Measurements from ENCODE around the gene STRN4.

- TF ChIP-seq SPI1 (IDR thresholded peaks at IDR 0.05; ENCODE audit: borderline replicate concordance, low read depth): no peak
- TF ChIP-seq, protein P1, sequence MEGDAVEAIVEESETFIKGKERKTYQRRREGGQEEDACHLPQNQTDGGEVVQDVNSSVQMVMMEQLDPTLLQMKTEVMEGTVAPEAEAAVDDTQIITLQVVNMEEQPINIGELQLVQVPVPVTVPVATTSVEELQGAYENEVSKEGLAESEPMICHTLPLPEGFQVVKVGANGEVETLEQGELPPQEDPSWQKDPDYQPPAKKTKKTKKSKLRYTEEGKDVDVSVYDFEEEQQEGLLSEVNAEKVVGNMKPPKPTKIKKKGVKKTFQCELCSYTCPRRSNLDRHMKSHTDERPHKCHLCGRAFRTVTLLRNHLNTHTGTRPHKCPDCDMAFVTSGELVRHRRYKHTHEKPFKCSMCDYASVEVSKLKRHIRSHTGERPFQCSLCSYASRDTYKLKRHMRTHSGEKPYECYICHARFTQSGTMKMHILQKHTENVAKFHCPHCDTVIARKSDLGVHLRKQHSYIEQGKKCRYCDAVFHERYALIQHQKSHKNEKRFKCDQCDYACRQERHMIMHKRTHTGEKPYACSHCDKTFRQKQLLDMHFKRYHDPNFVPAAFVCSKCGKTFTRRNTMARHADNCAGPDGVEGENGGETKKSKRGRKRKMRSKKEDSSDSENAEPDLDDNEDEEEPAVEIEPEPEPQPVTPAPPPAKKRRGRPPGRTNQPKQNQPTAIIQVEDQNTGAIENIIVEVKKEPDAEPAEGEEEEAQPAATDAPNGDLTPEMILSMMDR (IDR thresholded peaks at IDR 0.05; ENCODE audit: insufficient read depth, low read length): no peak
These were observed 13.9 kb downstream of the STRN4 start for GRCh38 chr19:46732172-46732938.
